ENCODE data around the gene MED9.

- TF ChIP-seq, protein P1, sequence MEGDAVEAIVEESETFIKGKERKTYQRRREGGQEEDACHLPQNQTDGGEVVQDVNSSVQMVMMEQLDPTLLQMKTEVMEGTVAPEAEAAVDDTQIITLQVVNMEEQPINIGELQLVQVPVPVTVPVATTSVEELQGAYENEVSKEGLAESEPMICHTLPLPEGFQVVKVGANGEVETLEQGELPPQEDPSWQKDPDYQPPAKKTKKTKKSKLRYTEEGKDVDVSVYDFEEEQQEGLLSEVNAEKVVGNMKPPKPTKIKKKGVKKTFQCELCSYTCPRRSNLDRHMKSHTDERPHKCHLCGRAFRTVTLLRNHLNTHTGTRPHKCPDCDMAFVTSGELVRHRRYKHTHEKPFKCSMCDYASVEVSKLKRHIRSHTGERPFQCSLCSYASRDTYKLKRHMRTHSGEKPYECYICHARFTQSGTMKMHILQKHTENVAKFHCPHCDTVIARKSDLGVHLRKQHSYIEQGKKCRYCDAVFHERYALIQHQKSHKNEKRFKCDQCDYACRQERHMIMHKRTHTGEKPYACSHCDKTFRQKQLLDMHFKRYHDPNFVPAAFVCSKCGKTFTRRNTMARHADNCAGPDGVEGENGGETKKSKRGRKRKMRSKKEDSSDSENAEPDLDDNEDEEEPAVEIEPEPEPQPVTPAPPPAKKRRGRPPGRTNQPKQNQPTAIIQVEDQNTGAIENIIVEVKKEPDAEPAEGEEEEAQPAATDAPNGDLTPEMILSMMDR (IDR thresholded peaks at IDR 0.05; ENCODE audit: low read length) = no peak
- no peak for TF ChIP-seq EZH2 (optimal IDR thresholded peaks at IDR 0.05; ENCODE audit: low read depth, low read length)
Observed at GRCh38 chr17:17463821-17464220, 13.0 kb upstream of the MED9 start.
